HepG2 (cell line): ENCODE data around the gene EMID1. TPM values are rescaled to one million over a fixed set of nuclear protein-coding genes. Genes with fewer than 3 reads are reported as not detected.

Experiments
- KDM1A ChIP-seq: IDR thresholded peaks from 2 replicates; pipeline ENCODE4 v1.6.1; 2016; ENCODE audit warnings: missing compliant biosample characterization
- KDM6A ChIP-seq: IDR thresholded peaks from 2 replicates; pipeline ENCODE4 v1.6.1; 2016; ENCODE audit warnings: low read depth
- NCOR1 ChIP-seq: fragments of 200-600 bp; sonication (generic); IDR thresholded peaks from 2 replicates; pipeline ENCODE4 v1.7.0; 2017; ENCODE audit warnings: antibody characterized with exemption, low read length, borderline replicate concordance
- PRDM15 ChIP-seq: sonication (generic); formaldehyde crosslinking; IDR thresholded peaks from 2 replicates; pipeline ENCODE4 v1.4.0; 2020; ENCODE audit warnings: missing genetic modification reagents
- SALL1 ChIP-seq: sonication (generic); formaldehyde crosslinking; IDR thresholded peaks from 2 replicates; pipeline ENCODE4 v1.8.0; 2022; ENCODE audit warnings: mild to moderate bottlenecking, missing genetic modification reagents
- THAP7 ChIP-seq: sonication (generic); formaldehyde crosslinking; IDR thresholded peaks from 2 replicates; pipeline ENCODE4 v1.8.1; 2023; ENCODE audit warnings: mild to moderate bottlenecking, missing genetic modification reagents
- ZBTB33 ChIP-seq: sonication (generic); formaldehyde crosslinking; IDR thresholded peaks from 2 replicates; pipeline ENCODE4 v1.4.0; 2020; ENCODE audit warnings: missing genetic modification reagents
- ZFP62 ChIP-seq: sonication (generic); formaldehyde crosslinking; IDR thresholded peaks from 2 replicates; pipeline ENCODE4 v1.4.0; 2020; ENCODE audit warnings: missing genetic modification reagents
- ZNF556 ChIP-seq: sonication (generic); formaldehyde crosslinking; IDR thresholded peaks from 2 replicates; pipeline ENCODE4 v1.4.0; 2020; ENCODE audit warnings: mild to moderate bottlenecking, missing genetic modification reagents, borderline replicate concordance
- ZNF800 ChIP-seq: sonication (generic); formaldehyde crosslinking; IDR thresholded peaks from 2 replicates; pipeline ENCODE4 v1.4.0; 2020; ENCODE audit warnings: missing genetic modification reagents
- polyA plus RNA-seq, 8 experiments: library from polyadenylated mRNA; depleted of rRNA in 3 of 8; stranded (reverse) in 7 of 8; unstranded in 1 of 8; fragments of >200 nt; fragmentation: Illumina TruSeq in 4 of 8; extraction: Trizol in 4 of 8; gene quantifications; 2 replicates each; pipeline versions ENCODE4 v1.2.1 to v1.2.3, GENCODE V29; 2011 to 2016; ENCODE audit warnings: low read depth in 4 of 8, missing spikeins in 1 of 8, mixed read lengths in 1 of 8; ENCODE audit not compliant: insufficient read depth in 1 of 8
- total RNA-seq, 5 experiments: library from RNA; depleted of rRNA; stranded (reverse); fragments of >200 nt; fragmentation: Illumina TruSeq; extraction: Trizol; gene quantifications; 2 replicates each; pipeline ENCODE4 v1.2.3, GENCODE V29; 2016; ENCODE audit warnings: low read depth in 1 of 5
- TF ChIP-seq, protein P1 (sequence below): sonication (generic); formaldehyde crosslinking; IDR thresholded peaks from 2 replicates; pipeline ENCODE4 v1.5.0; 2020; ENCODE audit warnings: missing genetic modification reagents
- TF ChIP-seq, protein P2 (sequence below): sonication (generic); formaldehyde crosslinking; IDR thresholded peaks from 2 replicates; pipeline ENCODE4 v1.8.1; 2023; ENCODE audit warnings: missing genetic modification reagents, mild to moderate bottlenecking, borderline replicate concordance

Gene EMID1
- total and polyA plus RNA-seq, 2 of the 13 experiments (the other 11 are each of a cell fraction or from before 2014, with no cell fraction given): 0.45 to 0.82 TPM

- TF ChIP-seq PRDM15 (CRISPR knock-in tag) (peak; percentile 53; the same call in 1 of the 2 replicates), KDM1A (no peak), ZFP62 (CRISPR knock-in tag) (no peak), SALL1 (CRISPR knock-in tag) (peak; percentile 81), KDM6A (no peak), ZNF800 (0 out of 2 replicates have a peak, but pooled peaks have one; percentile 61), NCOR1 (no peak), ZNF556 (CRISPR knock-in tag) (no peak), ZBTB33 (CRISPR knock-in tag) (0 out of 2 replicates have a peak, but pooled peaks have one; percentile 28), THAP7 (CRISPR knock-in tag) (no peak)
- TF ChIP-seq, protein P1, sequence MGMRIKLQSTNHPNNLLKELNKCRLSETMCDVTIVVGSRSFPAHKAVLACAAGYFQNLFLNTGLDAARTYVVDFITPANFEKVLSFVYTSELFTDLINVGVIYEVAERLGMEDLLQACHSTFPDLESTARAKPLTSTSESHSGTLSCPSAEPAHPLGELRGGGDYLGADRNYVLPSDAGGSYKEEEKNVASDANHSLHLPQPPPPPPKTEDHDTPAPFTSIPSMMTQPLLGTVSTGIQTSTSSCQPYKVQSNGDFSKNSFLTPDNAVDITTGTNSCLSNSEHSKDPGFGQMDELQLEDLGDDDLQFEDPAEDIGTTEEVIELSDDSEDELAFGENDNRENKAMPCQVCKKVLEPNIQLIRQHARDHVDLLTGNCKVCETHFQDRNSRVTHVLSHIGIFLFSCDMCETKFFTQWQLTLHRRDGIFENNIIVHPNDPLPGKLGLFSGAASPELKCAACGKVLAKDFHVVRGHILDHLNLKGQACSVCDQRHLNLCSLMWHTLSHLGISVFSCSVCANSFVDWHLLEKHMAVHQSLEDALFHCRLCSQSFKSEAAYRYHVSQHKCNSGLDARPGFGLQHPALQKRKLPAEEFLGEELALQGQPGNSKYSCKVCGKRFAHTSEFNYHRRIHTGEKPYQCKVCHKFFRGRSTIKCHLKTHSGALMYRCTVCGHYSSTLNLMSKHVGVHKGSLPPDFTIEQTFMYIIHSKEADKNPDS: no peak
- TF ChIP-seq, protein P2, sequence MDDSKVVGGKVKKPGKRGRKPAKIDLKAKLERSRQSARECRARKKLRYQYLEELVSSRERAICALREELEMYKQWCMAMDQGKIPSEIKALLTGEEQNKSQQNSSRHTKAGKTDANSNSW (CRISPR knock-in tag): no peak
These were observed 26.6 kb downstream of the EMID1 start (continued) for GRCh38 chr22:29231971-29232959.
